GM21528 (cell line): ENCODE data around the gene CEP131.
"Not testable (repeated sequence)": the region's sequence is repeated elsewhere in the genome, so short reads cannot be mapped to it uniquely, and the experiment has no call there.

ENCODE experiments used
- ATAC-seq: cut with Tn5 transposase; IDR thresholded peaks from one replicate; pipeline ENCODE4 v1.9.1; 2021; ENCODE audit warnings: mild to moderate bottlenecking, moderate library complexity; ENCODE audit not compliant: unreplicated experiment, low FRiP score

Gene CEP131

GRCh38 chr17:81228834-81229665, 6.3 kb upstream of the CEP131 start:
- ATAC-seq: no peak

GRCh38 chr17:81228420-81228819, 5.7 kb upstream of the CEP131 start:
- no peak for ATAC-seq

- not testable (repeated sequence) for ATAC-seq
Measured at GRCh38 chr17:81227630-81228029, 4.9 kb upstream of the CEP131 start.

GRCh38 chr17:81223762-81224130, 981 bp upstream of the CEP131 start:
- ATAC-seq: no peak

GRCh38 chr17:81222620-81222905, 202 bp downstream of the CEP131 start:
- ATAC-seq: no peak

GRCh38 chr17:81221842-81222619, 734 bp downstream of the CEP131 start:
- no peak for ATAC-seq

- no peak for ATAC-seq
Measured at GRCh38 chr17:81221371-81221841, 1.4 kb downstream of the CEP131 start.

GRCh38 chr17:81219476-81220180, 3.1 kb downstream of the CEP131 start:
- ATAC-seq: no peak

- no peak for ATAC-seq
Measured at GRCh38 chr17:81218991-81219390, 3.8 kb downstream of the CEP131 start.

- ATAC-seq: no peak
Measured at GRCh38 chr17:81218459-81218858, 4.3 kb downstream of the CEP131 start.

- ATAC-seq: no peak
Measured at GRCh38 chr17:81217491-81217890, 5.3 kb downstream of the CEP131 start.

GRCh38 chr17:81213978-81214377, 8.8 kb downstream of the CEP131 start:
- ATAC-seq: no peak

GRCh38 chr17:81212365-81212764, 10.4 kb downstream of the CEP131 start:
- ATAC-seq: no peak

- no peak for ATAC-seq
Measured at GRCh38 chr17:81210868-81211267, 11.9 kb downstream of the CEP131 start.

- no peak for ATAC-seq
Measured at GRCh38 chr17:81210466-81210865, 12.3 kb downstream of the CEP131 start.

- no peak for ATAC-seq
Measured at GRCh38 chr17:81209141-81209540, 13.6 kb downstream of the CEP131 start.

- ATAC-seq: no peak
Measured at GRCh38 chr17:81208651-81209050, 14.1 kb downstream of the CEP131 start.

GRCh38 chr17:81207610-81208581, 14.9 kb downstream of the CEP131 start:
- no peak for ATAC-seq

- ATAC-seq: no peak
Measured at GRCh38 chr17:81206657-81207056, 16.1 kb downstream of the CEP131 start.

- ATAC-seq: no peak
Measured at GRCh38 chr17:81206166-81206565, 16.6 kb downstream of the CEP131 start.
